ENCODE measurements around the gene RHEBL1. TPM values are rescaled to one million over a fixed set of nuclear protein-coding genes. Genes with fewer than 3 reads are reported as not detected.

Gene RHEBL1
- polyA plus RNA-seq, 3 donors = 1.6 to 2.2 (median 2.1) TPM

Other genes with a start within 250 kb of the RHEBL1 start
- gene DDX23, start 217.8 kb downstream of the RHEBL1 start, polyA plus RNA-seq (ENCODE audit: insufficient read length in 3 of 3) = 100 to 1,000 TPM in 2 of 3 donors, 10 to 100 TPM in 1; 97.2 to 102 (median 100) TPM
- 1 to 10 TPM; 2.4 to 2.8 (median 2.6) TPM for gene RND1, start 204.1 kb downstream of the RHEBL1 start, polyA plus RNA-seq (ENCODE audit: insufficient read length in 3 of 3)
- gene FKBP11, start 144.5 kb downstream of the RHEBL1 start, polyA plus RNA-seq (ENCODE audit: insufficient read length in 3 of 3) = 10 to 100 TPM; 16.2 to 18.9 (median 18.6) TPM
- gene ARF3, start 112.5 kb downstream of the RHEBL1 start, polyA plus RNA-seq (ENCODE audit: insufficient read length in 3 of 3) = 100 to 1,000 TPM; 124 to 132 (median 130) TPM
- under 1 TPM in 2 of 3 donors, not detected in 1; 0.08 to 0.33 TPM for gene WNT10B, start 98.2 kb downstream of the RHEBL1 start, polyA plus RNA-seq (ENCODE audit: insufficient read length in 3 of 3)
- gene WNT1, start 91.7 kb downstream of the RHEBL1 start, polyA plus RNA-seq (ENCODE audit: insufficient read length in 3 of 3) = not detected
- 10 to 100 TPM; 75.3 to 85.3 (median 78.9) TPM for gene DDN, start 70.6 kb downstream of the RHEBL1 start, polyA plus RNA-seq (ENCODE audit: insufficient read length in 3 of 3)
- gene PRKAG1, start 51.2 kb downstream of the RHEBL1 start, polyA plus RNA-seq (ENCODE audit: insufficient read length in 3 of 3) = 10 to 100 TPM; 76.4 to 87.5 (median 80.4) TPM
- 10 to 100 TPM; 44.6 to 67.6 (median 57.7) TPM for gene KMT2D, start 9.2 kb downstream of the RHEBL1 start, polyA plus RNA-seq (ENCODE audit: insufficient read length in 3 of 3)
- gene DHH, start 24.8 kb upstream of the RHEBL1 start, polyA plus RNA-seq (ENCODE audit: insufficient read length in 3 of 3) = under 1 TPM; 0.26 to 0.56 (median 0.44) TPM
- 100 to 1,000 TPM in 1 of 3 donors, 10 to 100 TPM in 2; 72.3 to 116 (median 76.4) TPM for gene LMBR1L, start 40.9 kb upstream of the RHEBL1 start, polyA plus RNA-seq (ENCODE audit: insufficient read length in 3 of 3)
- 1,000 to 10,000 TPM in 2 of 3 donors, 100 to 1,000 TPM in 1; 920 to 1,214 (median 1,042) TPM for gene TUBA1B, start 61.4 kb upstream of the RHEBL1 start, polyA plus RNA-seq (ENCODE audit: insufficient read length in 3 of 3)
- gene TUBA1A, start 119.1 kb upstream of the RHEBL1 start, polyA plus RNA-seq (ENCODE audit: insufficient read length in 3 of 3) = 100 to 1,000 TPM; 362 to 473 (median 423) TPM
- 100 to 1,000 TPM; 110 to 155 (median 144) TPM for gene TUBA1C, start 195.1 kb upstream of the RHEBL1 start, polyA plus RNA-seq (ENCODE audit: insufficient read length in 3 of 3)
- gene PRPH, start 225.2 kb upstream of the RHEBL1 start, polyA plus RNA-seq (ENCODE audit: insufficient read length in 3 of 3) = under 1 TPM; 0.32 to 0.43 (median 0.34) TPM

Measured in renal cortex interstitium (tissue), 3 donors.